Choroid plexus epithelial cell (primary cell): ENCODE data around the gene KCTD1.
A peak's percentile ranks its signal among the peaks of the same experiment; 100 is the strongest.

Source experiments
- DNase-seq: peaks from one replicate; pipeline ENCODE4 v3.0.0-alpha.2; 2010; ENCODE audit warnings: low read depth
- H3K4me3 ChIP-seq: 2 replicates; pipeline ENCODE4 v1.5.1; 2011; ENCODE audit warnings: low read depth, mild to moderate bottlenecking, control low read depth, low read length, moderate library complexity
- CTCF ChIP-seq: conservative IDR thresholded peaks from 2 replicates; pipeline ENCODE4 v1.5.1; 2011; ENCODE audit warnings: low read depth, mild to moderate bottlenecking, control low read depth, inconsistent platforms, low read length, moderate library complexity

KCTD1 gene

GRCh38 chr18:26465431-26465830 lies 82.9 kb downstream of the KCTD1 start:
- no peak overlapping the region for H3K4me3 ChIP-seq
- TF ChIP-seq CTCF: no peak
- DNase-seq: no peak

- H3K4me3 ChIP-seq: no peak overlapping the region
- TF ChIP-seq CTCF: no peak
- no peak for DNase-seq
Measured at GRCh38 chr18:26464128-26465011, 84.0 kb downstream of the KCTD1 start.

- no peak overlapping the region for H3K4me3 ChIP-seq
- TF ChIP-seq CTCF: no peak
- DNase-seq: no peak
Measured at GRCh38 chr18:26462355-26462754, 86.0 kb downstream of the KCTD1 start.

- TF ChIP-seq CTCF: no peak
- H3K4me3 ChIP-seq: no peak overlapping the region
- no peak for DNase-seq
Measured at GRCh38 chr18:26461405-26461804, 86.9 kb downstream of the KCTD1 start.

- no peak overlapping the region for H3K4me3 ChIP-seq
- DNase-seq: peak; percentile 63
- no peak for TF ChIP-seq CTCF
Measured at GRCh38 chr18:26460449-26461091, 87.8 kb downstream of the KCTD1 start.

- H3K4me3 ChIP-seq: no peak overlapping the region
- no peak for TF ChIP-seq CTCF
- DNase-seq: no peak
Measured at GRCh38 chr18:26459884-26460283, 88.5 kb downstream of the KCTD1 start.
